Measurements from ENCODE around the gene SPOP.
A peak's percentile ranks its signal among the peaks of the same experiment; 100 is the strongest.
"Not testable (repeated sequence)": the region's sequence is repeated elsewhere in the genome, so short reads cannot be mapped to it uniquely, and the experiment has no call there.

The SPOP gene

DNA sequence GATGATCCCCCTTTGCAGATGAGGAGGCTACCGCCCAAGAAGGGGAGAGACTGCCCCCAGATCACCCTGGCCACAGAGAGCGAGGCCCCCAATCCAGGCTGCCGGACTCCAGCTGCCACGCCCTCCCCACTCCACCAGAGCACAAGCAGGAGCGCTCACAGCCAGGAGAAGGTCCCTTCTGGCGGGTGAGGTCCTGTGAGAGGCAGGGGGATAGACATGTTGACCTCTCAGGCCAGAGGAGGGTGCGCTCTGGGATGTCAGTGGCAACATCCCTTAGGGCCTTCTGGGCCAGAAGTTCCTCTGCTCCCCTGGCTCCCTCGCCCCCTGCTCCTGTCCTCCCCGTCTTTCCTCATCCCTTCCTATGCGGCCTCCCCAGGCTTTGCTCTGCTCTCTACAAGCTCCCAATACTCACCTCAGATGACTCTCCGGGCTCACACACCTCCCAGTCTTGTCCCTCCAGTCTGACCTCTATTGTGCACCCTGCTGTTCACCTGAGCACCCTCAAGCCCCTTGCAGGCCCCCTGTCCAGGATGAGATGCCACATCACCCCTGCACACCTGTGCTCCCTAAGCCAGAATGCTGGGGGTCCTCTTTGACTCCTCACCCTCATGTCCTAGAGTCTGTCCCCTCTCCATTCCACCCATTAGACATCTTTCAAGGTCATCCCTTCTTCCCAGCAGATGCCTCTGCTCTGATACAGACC lies 107.2 kb downstream of the SPOP start:
- no peak for DNase-seq

DNA sequence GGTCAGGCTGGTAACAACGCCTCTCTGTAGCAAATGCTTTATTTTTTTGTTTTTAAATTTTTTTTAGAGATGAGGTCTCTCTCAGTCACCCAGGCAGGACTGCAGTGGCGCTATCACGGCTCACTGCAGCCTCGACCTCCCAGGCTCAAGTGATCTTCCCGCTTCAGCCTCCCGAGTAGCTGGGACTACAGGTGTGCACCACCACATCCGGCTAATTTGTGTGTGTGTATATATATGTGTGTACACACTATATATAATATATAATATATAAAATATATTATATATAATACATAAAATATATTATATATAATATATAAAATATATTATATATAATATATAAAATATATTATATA lies 109.2 kb downstream of the SPOP start:
- not testable (repeated sequence) for DNase-seq

DNA sequence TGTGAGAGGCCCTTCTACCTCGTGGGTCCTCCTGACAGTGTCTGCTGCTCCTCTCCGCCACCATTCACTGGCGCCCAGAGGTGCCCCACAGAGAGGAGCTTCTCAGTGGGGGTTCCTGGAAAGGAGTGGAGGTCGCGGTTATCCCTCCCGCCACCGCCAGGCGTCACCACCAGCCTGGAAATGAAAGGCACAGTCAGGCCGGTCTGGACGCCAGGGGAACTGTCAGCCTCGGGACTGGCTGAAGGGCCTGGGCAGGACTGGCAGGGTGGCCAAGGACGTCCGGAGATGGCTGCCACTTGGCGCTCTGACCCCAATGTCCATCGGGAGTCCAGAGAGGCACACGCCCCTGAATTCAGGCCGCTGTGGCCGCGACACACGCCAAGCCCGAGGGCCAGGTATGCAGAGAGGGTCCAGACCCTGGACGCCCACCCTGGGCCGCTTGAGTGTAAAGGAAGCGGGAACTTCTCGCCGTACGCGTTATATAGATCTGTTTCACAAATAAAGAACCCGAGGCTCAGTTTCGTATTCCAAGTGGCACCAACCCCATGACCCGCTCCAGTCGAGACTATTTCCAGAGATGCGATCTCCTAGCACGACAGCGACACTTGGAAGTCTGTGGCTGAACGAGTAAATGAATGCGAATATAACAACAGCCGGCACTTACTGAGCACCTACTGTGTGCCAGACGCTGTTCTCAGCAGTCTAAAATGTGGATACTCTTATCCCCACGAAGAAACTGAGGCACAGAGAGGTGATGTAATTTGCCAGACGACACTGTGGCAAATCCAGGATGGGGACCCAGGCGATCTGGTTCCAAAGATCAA lies 109.8 kb downstream of the SPOP start:
- peak; percentile 79 for DNase-seq

DNA sequence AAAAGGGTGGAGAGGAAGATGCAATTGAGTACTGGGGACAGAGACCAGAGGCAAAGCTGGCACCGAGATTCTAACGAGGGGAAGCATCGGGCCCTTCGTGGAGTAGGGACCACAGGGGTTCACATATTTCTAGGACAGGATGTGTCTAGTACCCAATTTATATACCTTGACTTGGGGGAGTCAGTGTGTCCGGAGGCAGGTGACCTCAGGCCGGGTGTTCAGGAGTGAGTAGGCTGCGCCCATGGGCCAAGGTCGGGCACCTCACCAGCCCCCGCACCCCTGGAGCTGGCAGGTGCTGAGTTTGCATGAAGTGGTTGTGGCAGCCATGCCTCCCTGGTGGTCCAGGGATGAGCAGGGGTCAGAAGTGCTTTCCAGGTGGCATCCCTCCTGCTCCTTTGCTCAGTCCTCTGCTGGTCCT lies 110.8 kb downstream of the SPOP start:
- no peak for DNase-seq

DNA sequence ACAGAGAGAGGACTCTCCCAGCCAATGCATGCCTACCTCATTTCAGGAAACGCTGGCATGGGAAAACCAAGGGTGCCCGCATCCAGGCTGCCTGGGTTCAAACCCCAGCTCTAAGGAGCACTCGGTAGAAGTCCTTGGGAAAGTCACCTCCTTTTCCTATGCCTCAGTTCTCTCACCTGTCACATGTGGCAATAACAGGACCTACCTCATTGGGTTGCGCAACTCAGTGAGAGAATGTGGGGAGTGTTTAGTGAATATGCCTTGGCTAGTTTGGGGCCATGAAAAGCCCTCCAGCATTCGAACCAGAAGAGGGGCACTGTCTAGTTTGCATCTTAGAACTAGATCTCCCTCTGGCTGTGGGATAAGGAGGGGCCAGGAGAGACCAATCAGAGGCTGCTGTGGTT lies 111.2 kb downstream of the SPOP start:
- no peak for DNase-seq

DNA sequence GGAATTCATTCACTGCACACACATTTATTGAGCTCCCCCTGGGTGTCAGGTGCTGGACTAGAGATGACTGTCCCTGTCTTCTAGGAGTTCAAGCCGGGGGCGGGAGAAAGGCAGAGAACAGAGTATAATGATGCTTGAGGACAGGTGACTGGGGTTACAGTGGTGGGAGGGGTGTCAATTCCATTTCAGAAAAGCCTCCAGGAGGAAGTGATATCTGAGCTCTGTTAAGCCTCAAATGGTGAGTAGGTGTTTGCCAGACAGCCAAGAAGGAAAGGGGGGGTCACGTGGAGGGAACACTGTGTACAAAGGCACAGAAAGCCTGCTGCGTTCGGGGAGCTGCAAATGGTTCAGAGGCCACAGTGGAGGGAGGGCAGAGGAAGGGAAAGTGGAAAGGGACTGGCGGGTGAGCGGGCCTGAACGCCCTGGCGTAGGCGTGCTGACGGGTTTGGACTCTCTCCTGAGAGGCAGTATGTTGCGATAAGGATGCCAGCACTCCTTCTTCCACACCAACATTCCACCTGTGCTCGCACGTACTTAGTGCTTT lies 111.9 kb downstream of the SPOP start:
- peak; percentile 22 for DNase-seq

DNA sequence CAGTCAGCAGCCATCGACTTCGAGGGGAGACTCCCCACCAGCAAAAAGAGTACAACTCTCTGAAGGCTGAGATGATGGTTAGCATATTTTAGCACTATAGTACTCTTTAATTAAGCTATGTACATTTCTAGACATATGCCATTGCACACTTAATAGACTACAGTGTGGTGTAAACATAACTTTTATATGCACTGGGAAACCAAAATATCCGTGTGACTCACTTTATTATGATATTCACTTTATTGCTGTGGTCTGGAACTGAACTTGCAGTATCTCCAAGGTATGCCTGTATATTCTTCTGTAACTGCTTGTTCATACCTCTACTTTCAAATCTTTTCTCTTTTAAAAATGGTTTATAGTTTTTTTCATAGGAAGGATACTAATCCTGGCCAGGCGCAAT lies 113.3 kb downstream of the SPOP start:
- DNase-seq, result no peak

DNA sequence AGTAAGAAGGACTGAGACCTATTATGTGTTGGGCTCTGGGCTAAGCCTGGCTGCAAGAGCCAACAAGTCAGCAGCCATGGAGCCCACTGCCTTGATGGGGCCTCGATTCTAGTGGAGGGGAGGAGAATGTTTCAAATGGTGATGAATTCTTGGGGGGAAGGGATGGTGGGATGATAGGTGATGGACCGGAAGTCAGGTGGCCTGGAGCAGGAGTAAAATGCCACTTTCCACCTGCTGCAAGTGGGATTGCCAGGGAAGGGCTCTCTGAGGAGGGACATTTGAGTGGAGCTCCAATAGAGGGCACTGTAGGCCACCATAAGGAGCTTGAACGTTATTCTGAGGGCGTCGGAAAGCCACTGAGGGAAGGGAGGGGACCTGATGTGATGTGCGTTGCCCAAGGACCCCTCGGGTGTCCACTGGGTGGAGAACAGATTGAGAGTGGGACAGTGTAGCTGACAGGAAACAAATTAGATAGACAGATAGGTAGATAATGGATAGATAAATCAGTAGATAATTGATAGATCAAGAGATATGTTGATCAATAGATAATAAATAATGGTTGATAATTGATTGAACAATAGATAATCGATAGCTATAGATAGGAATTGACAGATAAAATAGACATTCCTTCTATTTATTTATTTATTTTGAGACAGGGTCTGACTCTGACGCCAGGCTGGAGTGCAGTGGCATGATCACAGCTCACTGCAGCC lies 120.4 kb downstream of the SPOP start:
- DNase-seq, result peak; percentile 69

DNA sequence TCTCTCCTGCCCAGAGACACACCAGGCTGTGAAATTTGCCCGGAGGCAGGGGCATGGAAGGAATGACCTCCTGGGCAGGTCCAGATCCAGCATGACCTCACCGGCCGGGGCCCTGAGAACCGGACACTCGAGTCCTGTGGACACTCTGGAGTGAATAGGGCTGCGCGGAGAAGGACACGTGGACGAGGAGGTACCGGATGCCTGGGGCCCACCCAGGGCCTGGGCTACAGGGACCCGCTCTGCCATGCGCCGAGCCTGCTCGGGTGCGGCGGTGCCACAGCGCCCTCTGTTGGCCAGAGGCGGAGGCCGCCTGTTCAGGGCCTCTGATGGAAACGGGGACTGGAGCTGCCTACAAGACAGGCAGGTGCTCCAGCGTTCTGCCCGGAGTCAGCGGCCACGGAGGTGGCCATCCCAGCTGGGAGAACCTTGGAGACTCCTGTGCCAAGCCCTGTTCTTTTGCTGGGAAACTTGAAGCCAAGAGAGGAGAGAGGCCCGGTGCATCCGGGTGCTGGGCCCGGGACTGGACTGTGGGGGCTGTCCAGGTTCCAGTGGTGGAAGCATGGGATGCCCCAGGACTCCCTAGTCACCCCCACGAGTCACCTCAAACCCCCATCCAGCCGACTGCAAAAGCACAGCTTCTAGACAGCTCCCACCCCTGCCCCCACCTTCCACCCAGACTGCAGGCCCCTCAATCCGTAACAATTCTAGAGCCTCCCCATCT lies 121.5 kb downstream of the SPOP start:
- DNase-seq, result peak; percentile 76

DNA sequence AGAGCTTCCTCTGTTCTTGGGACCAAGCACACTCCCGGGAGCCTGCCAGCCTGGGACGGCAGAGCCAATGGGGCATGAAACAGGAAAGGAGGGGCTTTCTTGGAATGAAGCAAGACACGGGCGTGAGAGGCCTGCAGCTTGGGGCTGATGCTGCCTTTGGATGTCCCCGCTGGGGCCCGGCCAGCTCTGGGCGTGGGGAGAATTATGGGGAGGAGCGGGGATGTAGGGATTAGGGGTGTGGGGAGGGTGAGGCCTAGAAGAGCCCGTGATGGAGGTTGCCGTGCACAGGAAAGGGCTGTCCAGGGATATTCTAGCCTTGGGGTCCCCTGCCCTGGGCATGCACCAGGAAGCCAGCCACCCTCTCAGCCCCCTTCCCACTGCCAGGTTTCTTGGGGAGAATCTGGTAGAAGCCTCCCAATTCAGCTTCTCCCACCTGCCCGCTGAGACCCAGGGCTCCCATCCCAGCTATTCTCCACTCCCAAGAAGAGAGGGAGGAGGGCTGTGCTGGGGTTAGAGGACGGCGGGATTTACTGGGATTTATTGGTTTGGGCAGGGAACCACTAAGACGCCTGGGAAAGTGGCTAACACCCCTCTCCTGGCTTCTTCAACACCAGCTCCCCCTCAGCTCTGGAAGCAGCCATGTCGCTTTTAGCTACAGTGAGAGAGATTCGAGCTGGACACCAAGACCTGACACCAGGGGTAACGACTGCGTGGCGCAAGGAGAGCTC lies 122.2 kb downstream of the SPOP start:
- no peak for DNase-seq

DNA sequence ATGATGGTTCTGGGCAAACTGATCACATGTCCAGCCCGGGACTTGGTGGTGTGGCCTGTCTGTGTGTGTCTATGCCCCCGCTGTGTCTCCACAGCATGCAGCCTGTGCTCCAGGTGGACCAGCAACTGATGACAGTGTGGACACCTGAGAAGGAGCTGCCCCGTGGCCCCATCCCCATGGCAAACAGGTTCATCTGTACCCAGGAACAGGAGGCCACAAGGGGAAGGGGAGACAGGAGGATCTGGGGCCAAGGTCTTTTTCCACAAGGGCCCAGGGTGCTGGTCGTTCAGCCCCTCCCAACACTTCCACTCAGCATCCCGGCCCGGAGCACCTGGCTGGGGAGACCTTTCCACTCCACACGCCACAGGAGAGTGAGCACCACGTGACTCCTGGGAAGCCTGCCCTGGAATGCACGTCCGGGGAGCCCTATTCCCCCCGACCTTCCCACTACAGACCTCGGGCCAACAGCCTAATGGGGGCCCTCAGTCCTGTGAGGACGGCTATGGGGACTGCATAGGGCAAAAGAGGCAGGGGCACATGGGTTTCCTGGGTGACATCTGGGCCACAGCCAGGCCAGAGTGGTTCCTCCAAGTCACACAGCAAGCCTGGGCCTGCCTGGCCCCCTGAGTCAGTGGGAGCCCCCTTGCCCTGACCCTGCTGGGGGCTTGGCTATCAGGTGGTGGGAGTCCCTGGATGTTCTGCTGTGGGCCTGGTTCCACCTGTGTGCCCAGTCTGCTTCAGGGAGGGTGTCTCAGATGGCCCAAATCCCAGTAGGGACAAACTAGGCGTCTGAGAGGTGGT lies 123.0 kb downstream of the SPOP start:
- DNase-seq, result no peak

DNA sequence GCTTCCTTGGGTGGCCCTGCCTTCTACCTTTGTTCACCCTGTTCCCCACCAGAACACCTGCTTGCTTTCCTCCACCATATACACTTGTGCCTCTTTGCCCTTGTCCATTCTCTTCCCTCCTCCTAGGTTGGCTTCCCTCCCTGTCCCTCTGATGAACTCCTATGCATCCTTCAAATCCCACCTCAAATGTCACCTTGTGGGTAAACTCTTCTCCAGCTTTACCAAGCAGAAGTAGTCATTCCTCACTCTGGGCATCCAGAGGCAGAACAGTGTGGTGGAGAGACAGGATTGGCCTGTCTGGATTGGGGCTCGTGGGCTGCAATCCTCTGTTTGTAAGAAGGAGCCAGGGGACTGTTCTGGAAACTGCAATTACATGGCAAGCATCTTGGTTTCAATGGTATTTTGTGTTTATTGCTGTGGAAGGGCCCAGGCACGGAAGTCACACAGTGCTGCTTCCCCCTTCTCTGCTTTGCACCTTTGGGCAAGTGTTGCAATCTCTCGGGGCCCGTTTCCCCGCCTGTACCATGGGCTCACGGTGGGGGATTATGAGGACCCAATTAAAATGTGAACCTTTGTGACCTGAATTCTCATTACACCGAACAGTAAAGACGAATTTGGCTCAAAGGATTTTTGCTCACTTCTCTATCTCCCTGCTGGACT lies 124.1 kb downstream of the SPOP start:
- no peak for DNase-seq

DNA sequence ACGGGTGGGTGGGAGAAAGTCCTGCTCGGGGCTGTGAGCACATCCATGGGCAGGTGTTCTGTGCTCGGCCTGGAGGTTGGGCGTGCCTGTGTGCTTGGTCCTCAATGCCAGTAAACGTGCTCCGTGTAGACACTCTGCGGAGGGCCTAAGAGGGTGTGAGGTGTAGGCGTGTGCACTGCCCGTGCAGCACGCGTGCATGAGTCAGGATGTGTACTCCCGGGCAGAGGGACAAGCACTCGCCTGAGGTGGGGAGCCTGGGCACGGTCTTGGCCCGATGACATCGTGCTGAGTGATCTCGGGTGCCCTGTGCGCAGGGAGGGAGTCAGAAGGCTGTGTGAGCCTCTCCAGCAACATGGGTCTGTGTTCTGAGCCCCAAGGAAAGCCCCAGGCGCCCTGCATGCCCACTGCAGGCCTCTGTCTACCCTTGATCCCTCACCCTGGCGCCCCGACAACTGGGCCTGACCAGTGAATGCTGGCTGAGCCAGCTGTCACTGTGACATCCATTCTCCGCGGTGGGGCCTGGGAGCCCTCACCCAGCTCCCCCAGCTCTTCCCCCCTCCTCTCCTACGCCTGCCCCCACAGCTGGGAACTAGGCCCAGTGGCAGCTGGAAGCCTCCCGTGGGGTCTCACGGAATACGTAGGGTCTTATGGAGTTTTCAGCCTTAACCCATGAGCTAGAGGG lies 125.7 kb downstream of the SPOP start:
- DNase-seq, result no peak

DNA sequence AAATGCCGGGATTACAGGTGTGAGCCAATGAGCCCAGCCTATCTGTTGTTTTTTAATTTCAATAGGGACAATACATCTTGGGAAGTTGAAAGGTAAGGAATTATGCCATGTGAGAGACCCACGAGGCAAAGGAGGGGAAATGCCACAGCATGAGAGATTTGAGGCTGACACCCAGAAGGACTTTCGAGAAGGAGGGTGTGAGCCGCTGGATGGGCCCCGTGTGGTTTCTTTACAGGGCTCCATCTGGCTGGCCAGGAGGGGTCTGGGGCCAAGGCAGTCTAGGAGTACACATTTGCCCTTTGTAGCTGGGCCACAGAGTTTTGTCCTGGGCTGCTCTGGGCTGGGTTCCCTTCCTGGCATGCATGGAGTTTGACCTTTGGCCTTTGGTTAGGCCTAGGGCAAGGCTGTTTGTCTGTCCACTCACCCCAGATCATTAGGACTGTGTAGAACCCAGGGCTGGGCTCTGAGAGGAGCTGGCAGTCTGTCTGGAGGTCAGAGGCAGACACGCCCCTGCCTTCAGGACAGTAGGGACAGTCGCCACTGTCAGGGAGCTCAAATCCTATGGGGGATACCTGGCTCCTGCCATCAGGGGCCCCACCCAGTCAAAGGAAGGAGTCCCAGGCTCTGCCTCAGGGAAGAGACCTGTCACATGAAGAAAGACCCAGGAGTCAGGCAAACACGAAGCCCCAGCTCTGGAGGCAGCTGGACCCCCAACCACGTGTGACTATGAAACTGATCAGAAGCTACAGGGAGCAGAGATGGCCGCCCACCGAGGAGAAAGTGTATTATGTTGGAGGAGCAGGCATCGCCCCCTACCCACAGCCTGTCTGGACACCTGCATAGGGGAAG lies 126.5 kb downstream of the SPOP start:
- no peak for DNase-seq

DNA sequence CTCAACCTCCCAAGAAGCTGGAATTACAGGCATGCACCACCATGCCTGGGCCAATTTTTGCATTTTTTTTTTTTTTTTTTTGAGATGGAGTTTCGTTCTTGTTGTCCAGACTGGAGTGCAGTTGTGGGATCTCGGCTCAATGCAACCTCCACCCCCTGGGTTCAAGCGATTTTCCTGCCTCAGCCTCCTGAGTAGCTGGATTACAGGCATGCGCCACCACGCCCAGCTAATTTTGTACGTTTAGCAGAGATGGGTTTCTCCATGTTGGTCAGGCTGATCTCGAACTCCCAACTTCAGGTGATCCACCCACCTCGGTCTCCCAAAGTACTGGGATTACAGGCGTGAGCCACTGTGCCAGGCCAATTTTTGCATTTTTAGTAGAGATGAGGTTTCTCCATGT lies 127.1 kb downstream of the SPOP start:
- DNase-seq, result not testable (repeated sequence)

DNA sequence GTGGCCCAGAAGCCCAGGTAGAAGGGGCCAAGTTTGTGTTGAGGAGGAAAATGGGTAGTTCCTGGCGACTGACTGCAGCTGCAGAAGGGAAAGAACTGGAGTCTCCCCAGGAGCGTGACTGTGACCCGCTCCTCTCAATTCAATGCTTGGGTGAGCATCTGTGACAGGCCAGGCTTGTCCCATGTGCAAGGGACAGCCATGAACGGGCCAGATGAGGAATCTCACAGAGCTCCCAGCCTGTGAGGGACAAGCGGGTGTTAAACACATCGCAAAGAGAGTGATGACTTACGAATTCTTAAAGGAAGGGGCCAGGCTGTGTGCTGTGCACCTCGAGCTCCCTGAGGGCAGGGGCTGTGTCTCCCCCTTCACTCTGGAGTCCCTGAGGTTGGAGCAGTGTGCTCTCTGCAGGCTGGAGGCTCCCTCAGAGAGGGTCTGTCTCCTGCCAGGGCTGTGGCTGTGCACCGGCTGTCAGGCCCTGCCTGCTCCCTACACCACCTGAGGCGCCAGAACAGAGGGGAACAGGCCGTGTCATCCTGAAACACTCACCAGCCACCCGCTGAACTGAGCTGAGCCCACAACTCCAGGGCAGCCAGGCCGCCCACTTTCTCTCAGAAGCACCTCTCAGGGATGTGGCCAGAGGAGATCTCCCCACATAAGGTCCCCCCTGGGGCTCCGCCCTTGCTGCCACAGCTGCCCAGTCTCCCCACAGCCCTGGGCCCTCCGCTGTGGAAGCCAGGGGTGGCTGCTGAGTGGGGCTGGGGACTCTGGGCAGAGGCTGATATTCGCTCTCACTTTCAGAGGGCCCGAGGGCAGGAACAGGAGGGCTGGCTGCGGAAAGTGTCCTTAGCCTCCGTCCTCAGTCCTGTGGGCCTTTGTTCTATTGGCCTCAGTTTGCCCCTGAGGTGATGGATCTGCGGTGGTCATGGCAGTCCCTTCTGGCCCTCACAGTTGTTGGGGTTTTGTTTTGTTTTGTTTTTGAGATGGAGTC lies 127.9 kb downstream of the SPOP start:
- DNase-seq, result no peak

DNA sequence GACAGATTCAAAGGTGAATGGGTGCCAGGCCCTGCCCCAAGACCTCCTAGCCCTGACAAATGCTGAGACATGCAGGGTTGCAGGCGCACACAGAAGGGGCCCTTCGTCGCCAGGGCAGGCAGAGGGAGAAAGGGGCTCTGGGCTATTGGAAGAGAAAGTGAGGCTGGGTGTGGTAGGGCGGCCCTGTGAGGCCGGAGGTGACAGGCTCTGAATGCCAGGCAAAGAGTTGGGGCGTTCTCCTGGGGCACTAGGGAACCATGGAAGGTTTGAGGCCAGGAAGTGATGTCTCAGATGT lies 128.6 kb downstream of the SPOP start:
- no peak for DNase-seq
